ENCODE results near the gene NMT2. TPM values are rescaled to one million over a fixed set of nuclear protein-coding genes. Genes with fewer than 3 reads are reported as not detected.

Gene NMT2
- total and polyA plus RNA-seq, 2 of the 4 experiments (the other 2 are of a cell fraction), result 18.7 to 41.0 TPM

DNA sequence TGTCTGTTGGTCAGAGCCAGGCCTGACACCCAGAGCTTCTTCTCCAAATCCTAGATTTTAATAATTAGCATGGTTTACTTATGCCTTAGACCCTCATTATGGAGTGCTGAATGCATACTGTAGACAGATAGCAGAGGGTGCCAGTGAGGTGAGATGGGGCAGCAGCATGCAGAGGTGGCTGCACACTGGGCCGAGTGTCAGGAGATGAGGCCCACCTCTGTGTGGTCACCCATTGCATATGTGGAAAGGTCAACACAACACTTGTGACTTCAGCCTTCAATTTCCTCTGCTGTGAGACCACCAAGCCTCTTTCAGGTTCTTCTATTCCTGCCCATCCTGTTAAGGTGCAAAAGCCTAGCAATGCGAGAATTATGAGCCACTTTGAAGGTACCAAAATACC, 39.7 kb upstream of the NMT2 start:
- Histone ChIP-seq H4K20me1 (ENCODE audit: insufficient read depth, low read length) (peaks cover 2% of the 10 kb centered on the region; the same call in 1 of the 2 replicates), H2BK15ac (ENCODE audit: low read depth, low read length) (no peak overlapping the region), H3K4me1 (ENCODE audit: control insufficient read depth, insufficient read depth, low read length) (peaks cover 4% of the 10 kb centered on the region), H2BK5ac (ENCODE audit: low read depth, low read length, poor library complexity, severe bottlenecking) (no peak overlapping the region), H3K27ac (ENCODE audit: insufficient read depth, low read length) (no peak overlapping the region), H2AK9ac (replicated peaks; ENCODE audit: low read depth, low read length, poor library complexity) (no peak overlapping the region), H3K23ac (ENCODE audit: low read depth, low read length) (no peak overlapping the region), H3K4me2 (ENCODE audit: low read depth, low read length) (no peak overlapping the region), H2AFZ (replicated peaks; ENCODE audit: low read length, poor library complexity) (no peak overlapping the region), H2BK20ac (ENCODE audit: low read depth, low read length) (no peak overlapping the region), H2BK120ac (ENCODE audit: low read depth, low read length) (no peak overlapping the region), H2AK5ac (ENCODE audit: low read depth, low read length) (no peak overlapping the region), H3K79me1 (ENCODE audit: low read depth in 1 of 2, low read length in 2 of 2) (peaks cover 0 to 26% of the 10 kb centered on the region in 2 experiments; a peak in 2 of 4 replicates), H3K56ac (ENCODE audit: extremely low read depth, insufficient read depth, low read length) (no peak overlapping the region), H3K4me3 (ENCODE audit: insufficient read depth, low read depth, low read length) (no peak overlapping the region), H3K9me1 (ENCODE audit: insufficient read depth, low read length) (peaks cover 8% of the 10 kb centered on the region), H3K9ac (ENCODE audit: low read depth, low read length) (no peak overlapping the region), H3K14ac (replicated peaks; ENCODE audit: low read depth, low read length) (no peak overlapping the region; the same call in 1 of the 2 replicates), H4K8ac (ENCODE audit: low read depth in 2 of 2, low read length in 2 of 2) (no peak overlapping the region), H3K36me3 (ENCODE audit: control insufficient read depth, insufficient read depth, low read length) (peaks cover 3% of the 10 kb centered on the region), H3K27me3 (ENCODE audit: control insufficient read depth, insufficient read depth, low read length) (no peaks in the 10 kb centered on the region), H4K91ac (ENCODE audit: insufficient read depth, low read depth, low read length) (no peak overlapping the region), H4K5ac (ENCODE audit: low read depth, low read length) (no peak overlapping the region), H3K4ac (ENCODE audit: low read depth, low read length) (no peak overlapping the region), H3K9me3 (ENCODE audit: control insufficient read depth, insufficient read depth, low read length) (no peaks in the 10 kb centered on the region), H3K18ac (ENCODE audit: low read depth, low read length) (no peak overlapping the region)
- dilution Hi-C loops (cut with HindIII; ENCODE audit: low sequenced_read_pairs, unreplicated experiment) (no loop called here), in situ Hi-C loops (cut with MboI; ENCODE audit: low sequenced_read_pairs) (no loop called here), intact Hi-C loops (cut with micrococcal nuclease) (no loop called here)
- no peak for TF ChIP-seq MAFK (IDR thresholded peaks at IDR 0.05; ENCODE audit: low read depth, low read length)
- no peak for TF ChIP-seq CEBPB (IDR thresholded peaks at IDR 0.05; ENCODE audit: low read depth, low read length)
- no peak for TF ChIP-seq CTCF (conservative IDR thresholded peaks at IDR 0.05; ENCODE audit: low read depth, low read length)
- TF ChIP-seq MXI1 (IDR thresholded peaks at IDR 0.05; ENCODE audit: borderline replicate concordance, low read depth, low read length), result no peak
- TF ChIP-seq, protein P1, sequence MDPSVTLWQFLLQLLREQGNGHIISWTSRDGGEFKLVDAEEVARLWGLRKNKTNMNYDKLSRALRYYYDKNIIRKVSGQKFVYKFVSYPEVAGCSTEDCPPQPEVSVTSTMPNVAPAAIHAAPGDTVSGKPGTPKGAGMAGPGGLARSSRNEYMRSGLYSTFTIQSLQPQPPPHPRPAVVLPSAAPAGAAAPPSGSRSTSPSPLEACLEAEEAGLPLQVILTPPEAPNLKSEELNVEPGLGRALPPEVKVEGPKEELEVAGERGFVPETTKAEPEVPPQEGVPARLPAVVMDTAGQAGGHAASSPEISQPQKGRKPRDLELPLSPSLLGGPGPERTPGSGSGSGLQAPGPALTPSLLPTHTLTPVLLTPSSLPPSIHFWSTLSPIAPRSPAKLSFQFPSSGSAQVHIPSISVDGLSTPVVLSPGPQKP (IDR thresholded peaks at IDR 0.05; ENCODE audit: borderline replicate concordance, low read depth, low read length), result no peak
- TF ChIP-seq RAD21 (IDR thresholded peaks at IDR 0.05; ENCODE audit: low read length), result no peak
- TF ChIP-seq FOS (IDR thresholded peaks at IDR 0.05; ENCODE audit: low read depth, low read length), result no peak
- no peak for TF ChIP-seq SMC3 (IDR thresholded peaks at IDR 0.05; ENCODE audit: low read depth, low read length)
- TF ChIP-seq NFE2L2 (IDR thresholded peaks at IDR 0.05; ENCODE audit: low read depth, low read length), result no peak
- no peak for TF ChIP-seq CHD1 (IDR thresholded peaks at IDR 0.05; ENCODE audit: low read depth, low read length)
- TF ChIP-seq RFX5 (IDR thresholded peaks at IDR 0.05; ENCODE audit: low read depth, low read length), result no peak
- no peak for TF ChIP-seq RCOR1 (IDR thresholded peaks at IDR 0.05; ENCODE audit: insufficient replicate concordance, low read length)
- no peak for TF ChIP-seq BHLHE40 (IDR thresholded peaks at IDR 0.05; ENCODE audit: low read depth, low read length)
- no peak for TF ChIP-seq MAZ (IDR thresholded peaks at IDR 0.05; ENCODE audit: borderline replicate concordance, low read depth, low read length)
- TF ChIP-seq, protein P2, sequence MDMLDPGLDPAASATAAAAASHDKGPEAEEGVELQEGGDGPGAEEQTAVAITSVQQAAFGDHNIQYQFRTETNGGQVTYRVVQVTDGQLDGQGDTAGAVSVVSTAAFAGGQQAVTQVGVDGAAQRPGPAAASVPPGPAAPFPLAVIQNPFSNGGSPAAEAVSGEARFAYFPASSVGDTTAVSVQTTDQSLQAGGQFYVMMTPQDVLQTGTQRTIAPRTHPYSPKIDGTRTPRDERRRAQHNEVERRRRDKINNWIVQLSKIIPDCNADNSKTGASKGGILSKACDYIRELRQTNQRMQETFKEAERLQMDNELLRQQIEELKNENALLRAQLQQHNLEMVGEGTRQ (IDR thresholded peaks at IDR 0.05; ENCODE audit: low read depth, low read length), result no peak
- TF ChIP-seq POLR2A (IDR thresholded peaks at IDR 0.05; ENCODE audit: low read depth, low read length), result no peak
- CTCF ChIA-PET, result no interaction called here
- no CpG with 5 or more reads among the region's 2 CpGs for WGBS, 2 experiments (ENCODE audit: extremely low coverage in 2 of 2, insufficient read length in 1 of 2)
- POLR2A ChIA-PET (ENCODE audit: unreplicated experiment), result no interaction called here
- no TSS peak for BruUV-seq (replicated peaks)
- ATAC-seq (ENCODE audit: low read depth), result no peak
- no peak for DNase-seq
